ENCODE measurements around the gene ANP32B.

ANP32B gene

GRCh38 chr9:98034593-98035546 lies 51.7 kb downstream of the ANP32B start:
- peak; percentile 50 to 95 for DNase-seq

DNA sequence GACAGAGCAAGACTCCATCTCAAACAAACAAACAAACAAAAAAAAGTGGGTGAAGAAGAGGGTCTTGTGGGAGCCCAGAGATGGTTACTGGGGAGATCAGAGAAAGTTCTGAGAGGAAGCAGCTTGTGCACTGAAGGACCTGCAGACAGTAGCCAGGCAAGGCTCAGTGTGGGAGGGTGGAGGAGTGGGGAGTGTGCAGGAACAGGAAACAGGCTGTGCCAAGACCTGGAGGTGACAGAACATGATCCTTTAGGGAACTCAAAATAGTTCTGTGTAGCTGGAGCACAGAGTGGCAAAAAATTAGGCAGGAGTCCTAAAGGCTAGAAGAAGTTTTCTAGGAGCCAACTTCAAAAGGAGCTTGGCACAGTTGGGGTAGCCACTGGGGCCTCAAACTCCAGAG lies 54.2 kb downstream of the ANP32B start:
- DNase-seq: peak; percentile 63 to 77

DNA sequence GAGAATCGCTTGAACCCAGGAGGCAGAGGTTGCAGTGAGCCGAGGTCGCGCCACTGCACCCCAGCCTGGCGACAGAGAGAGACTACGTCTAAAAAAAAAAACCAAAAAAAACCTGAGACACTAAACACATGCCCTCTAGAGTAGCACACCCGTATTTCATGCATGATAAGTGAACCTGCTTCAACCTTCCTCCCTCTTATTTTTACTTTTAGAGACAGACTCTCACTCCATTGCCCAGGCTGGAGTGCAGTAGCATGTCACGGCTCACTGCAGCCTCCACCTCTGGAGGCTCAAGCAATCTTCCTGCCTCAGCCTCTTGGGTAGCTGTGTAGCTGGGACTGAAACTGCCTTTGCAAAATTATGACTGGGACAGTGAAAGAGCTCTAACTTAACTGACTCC lies 55.8 kb downstream of the ANP32B start:
- no peak for DNase-seq

DNA sequence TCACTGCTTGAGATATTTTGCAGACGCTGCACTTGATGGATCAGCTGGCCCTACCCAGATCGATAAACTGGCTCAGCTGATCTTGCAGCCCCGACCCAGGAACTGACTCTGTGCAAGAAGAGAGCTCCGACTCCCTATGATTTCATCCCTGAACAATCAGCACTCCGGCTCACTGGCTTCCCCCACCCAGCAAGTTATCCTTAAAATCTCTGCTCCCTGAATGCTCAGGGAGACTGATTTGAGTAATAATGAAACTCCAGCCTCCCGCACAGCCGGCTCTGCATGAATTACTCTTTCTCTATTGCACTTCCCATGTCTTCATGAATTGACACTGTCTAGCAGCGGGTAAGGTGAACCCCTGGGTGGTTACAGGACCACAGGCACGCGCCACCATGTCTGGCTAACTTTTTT lies 56.5 kb downstream of the ANP32B start:
- DNase-seq: no peak

DNA sequence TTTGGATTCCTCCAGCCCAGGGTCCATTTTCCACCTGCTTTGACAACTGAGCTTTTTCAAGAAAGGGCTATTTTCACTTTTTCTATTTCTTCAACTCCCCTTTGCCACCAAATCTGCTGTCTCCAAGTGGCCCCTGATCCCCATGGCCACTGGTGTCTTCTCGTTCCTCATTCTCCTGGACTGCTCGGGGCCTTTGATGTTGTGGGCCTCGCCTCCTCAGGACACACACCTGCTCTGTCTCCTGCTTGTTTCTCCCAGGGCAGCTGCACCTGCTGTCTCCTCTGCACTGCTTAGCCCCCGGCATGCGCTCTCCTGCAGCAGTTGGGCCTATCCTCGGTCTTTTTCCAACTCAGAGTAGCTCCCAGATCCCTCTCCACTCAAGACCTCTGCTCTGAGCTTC lies 57.1 kb downstream of the ANP32B start:
- DNase-seq: no peak

DNA sequence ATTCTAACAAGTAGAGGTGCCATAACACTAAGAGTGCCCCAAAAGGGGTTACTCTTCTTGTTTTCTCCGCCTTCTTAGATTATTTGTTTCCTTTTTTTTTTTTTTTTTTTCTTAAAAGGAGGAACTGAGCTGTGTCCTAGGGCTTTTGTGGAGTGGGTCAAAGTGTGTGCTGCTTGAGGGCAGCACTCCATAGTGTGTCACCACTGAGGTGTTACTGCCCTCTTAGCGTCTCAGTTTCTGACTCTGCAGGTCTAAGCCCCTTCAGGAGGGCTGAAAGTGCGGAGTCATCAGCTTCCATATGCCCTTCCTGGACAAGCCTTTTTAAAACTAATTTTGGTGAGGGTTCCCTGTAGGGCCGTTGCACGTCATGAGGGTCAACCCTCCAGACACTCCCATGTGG lies 60.8 kb downstream of the ANP32B start:
- peak; percentile 22 to 23 for DNase-seq

GRCh38 chr9:98045234-98046179 lies 62.4 kb downstream of the ANP32B start:
- peak; percentile 88 to 93 for DNase-seq

DNA sequence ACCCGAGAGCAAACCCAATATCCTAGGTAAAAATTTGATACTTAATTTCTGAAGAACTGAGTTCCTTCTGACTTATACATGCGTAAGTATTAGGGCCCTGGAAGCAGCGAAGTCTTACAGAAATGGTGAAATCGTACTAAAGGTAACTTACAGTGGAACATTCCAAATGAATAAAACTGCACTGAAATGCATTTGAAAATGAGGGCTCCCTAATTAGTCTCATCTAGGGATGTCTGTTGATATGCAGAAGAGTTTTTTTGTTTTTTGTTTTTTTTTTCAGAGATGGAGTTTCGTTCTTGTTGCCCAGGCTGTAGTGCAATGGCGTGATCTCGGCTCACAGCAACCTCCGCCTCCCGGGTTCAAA lies 63.0 kb downstream of the ANP32B start:
- DNase-seq: no peak

DNA sequence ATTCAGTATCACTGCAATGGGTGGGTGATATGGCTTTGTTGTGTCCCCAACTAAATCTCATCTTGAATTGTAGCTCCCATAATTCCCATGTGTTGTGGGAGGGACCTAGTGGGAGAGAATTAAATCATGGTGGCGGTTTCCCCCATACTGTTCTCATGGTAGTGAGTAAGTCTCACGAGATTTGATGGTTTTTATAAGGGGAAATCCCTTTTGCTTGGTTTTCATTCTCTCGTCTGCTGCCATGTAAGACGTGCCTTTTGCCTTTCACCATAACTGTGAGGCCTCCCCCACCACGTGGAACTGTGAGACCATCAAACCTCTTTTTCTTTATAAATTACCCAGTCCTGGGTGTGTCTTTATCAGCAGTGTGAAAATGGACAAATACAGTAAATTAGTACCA lies 63.9 kb downstream of the ANP32B start:
- peak; percentile 61 to 62 for DNase-seq

- DNase-seq: peak in 1 of 2 donors; percentile 29
Measured at GRCh38 chr9:98049288-98050072, 66.3 kb downstream of the ANP32B start.

DNA sequence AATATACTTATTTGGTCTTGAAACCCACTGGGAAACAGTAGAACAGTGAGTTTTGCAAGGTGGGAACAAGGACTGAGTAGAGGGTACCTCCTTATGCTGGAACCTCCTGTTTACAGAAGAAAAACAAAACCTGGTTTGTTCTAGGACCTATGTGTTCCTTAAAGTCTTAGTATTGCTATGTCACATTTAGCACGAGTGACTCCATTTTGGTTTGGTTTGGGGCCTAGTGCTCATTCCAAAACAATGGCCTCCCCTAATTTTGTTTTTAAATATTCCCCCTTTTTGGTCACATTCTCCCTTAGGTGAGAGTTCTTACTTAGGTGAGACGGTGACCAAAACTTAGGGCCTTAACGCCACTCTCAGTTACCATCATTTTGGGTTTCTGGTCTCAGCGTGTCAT lies 67.2 kb downstream of the ANP32B start:
- no peak for DNase-seq

DNA sequence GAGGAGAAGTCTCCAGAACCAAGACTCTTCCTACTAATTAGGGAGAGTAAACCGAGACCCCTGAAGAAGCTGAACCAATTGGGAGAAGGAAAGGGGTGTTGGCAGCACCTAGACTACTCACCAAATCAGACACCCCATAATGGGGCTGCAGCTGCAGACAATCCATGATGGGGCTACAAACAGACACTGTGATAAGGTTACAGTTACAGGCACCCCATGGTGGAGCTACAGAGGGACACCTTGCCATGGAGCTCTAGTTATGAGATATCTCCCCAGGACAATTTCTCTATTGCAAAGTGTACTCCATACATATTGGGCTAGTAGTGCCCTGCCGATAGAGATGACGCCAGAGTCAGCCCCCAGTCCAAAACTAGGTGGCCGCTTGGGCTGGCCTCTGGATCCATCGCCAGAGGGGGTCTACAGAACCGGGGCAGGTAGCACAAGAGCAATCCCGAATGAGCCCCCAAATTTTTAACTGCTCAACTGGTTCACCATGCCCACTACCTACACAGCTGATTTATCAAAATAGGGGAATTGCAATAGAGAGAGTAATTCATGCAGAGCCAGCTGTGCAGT lies 71.3 kb downstream of the ANP32B start:
- DNase-seq: no peak

DNA sequence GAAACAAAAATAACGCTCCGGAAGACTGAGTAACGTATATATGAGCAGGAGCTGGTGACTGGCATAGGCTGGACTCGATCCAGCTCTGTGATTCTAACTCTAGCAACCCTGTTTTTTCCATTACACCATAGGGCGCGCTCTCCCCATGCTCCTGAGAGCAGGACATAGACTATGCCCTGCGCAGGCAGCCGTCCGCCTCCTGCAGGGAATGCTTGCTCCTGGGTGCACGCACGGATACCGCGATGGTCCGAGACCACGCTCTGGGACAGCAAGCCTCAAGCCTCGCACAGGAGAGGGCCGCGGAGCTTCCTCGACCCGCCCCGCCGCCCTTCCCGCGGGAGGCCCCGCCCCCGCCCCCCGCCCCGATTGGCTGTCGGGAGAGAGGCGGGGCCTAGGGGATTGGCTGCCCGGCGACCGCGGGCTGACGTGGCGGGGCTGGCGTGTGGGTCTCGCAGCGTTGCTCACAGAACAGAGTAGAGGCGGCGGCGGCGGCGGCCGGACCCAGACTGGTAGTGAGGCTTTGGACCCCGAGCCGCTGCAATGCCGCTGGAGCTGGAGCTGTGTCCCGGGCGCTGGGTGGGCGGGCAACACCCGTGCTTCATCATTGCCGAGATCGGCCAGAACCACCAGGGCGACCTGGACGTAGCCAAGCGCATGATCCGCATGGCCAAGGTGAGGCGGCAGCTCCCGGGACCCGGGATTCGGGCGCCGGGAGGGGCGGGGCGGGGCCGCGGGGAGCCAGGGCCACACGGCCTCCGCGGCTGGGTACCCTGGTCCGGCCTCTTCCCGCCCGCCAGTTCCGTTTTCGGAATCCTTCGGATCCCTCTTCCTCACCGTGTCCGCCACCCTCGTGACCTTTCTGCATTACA lies 73.4 kb downstream of the ANP32B start, which contains the start of gene NANS:
Gene NANS (plus strand): TSS at position 464 of the 869 bp plus-strand sequence. CDS start 77 bp downstream, at position 541.
- peak; percentile 87 to 89 for DNase-seq

DNA sequence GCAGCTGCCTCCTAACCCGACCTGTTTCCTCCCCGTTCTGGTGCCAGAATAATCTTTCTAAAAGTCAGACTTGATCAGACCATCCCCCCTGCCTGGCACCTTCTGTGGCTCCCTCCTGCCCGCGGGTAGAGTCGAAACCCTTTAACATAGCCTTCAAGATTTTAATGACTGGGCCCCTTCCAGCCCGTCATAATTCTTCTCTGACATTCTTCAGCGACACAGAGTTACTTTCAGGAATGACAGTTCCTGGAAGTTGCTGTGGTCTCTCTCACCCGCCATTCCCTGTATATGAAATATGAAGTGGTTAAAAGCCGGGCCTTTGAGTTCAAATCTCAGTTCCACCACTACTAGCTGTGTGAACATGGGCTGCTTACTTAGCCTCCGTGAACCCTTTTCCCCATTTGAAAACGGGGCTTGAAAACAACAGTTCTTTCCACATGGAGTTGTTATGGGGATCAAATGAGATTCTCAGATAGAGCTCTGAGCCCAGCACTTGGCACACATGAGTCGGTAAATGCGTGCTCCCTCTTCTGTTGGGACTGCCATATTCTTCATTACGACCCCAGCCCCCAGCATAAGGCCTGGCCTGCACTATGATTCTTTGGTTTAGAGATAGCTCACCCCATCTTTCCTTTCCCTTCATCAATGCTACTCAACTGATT lies 74.1 kb downstream of the ANP32B start:
- DNase-seq: peak in 1 of 2 donors; percentile 16

DNA sequence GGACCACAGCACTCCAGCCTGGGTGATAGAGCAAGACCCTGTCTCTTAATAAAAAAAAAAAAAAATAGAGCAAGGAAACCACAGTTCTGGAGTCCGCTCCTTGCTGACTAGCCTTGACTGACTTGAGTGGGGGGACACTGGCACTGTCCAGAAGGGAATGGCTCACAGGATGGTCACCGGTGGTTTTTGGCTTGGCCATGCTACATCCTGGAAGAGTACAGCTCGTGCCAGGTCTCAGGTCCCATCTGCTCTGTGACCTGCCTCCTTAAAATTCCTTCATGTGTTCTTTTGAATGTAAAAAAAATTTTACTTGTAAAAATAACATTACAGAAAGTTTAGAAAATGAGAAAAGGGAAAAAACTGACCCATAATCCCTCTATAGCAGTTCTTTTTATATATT lies 79.0 kb downstream of the ANP32B start:
- DNase-seq: no peak

DNA sequence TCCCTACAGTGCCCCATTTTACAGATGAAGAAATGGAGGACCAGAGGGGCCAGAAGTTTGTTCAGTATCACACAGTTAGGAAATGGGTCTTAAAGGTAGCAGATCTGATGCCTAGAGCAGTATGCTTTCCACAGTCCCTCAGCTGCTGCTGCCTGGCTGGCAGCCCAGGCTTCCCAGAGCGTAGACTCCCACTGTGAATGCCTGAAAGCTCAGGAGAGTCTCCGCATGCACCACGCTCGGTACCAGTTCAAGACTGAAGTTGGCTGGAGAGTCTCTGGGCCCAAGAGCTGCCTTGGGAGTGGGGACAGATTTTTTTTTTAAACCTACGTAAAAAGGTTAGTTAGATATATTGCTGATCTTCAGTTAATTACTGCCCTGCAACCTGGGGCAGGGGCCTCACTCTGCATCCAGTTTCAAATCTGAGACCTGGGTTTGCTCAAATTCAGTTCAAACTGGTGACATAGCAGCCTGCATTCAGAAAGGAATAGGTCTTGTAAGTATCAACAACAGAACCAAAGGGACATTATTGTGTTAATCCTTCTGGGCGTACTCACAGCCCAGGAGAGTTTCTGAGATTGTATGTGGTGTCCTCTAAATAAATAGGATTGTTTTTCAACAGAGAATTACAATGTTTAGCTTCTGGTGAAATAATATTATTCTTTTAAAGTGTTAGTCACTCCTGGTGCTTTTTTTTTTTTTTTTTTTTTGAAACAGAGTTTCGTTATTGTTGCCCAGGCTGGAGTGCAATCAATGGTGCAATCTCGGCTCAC lies 81.7 kb downstream of the ANP32B start:
- no peak for DNase-seq

Measured in inflammatory macrophage treated with lipopolysaccharide for 1 hour (primary cell).